GM18520 (cell line): ENCODE results near the gene TTLL5.

Experiments
- ATAC-seq: cut with Tn5 transposase; IDR thresholded peaks from one replicate; pipeline ENCODE4 v1.9.1; 2021; ENCODE audit not compliant: unreplicated experiment

The TTLL5 gene

GRCh38 chr14:75700295-75700694 lies 39.2 kb downstream of the TTLL5 start:
- ATAC-seq: no peak

- no peak for ATAC-seq
Observed at GRCh38 chr14:75702122-75702521, 41.1 kb downstream of the TTLL5 start.

GRCh38 chr14:75702616-75703261 lies 41.7 kb downstream of the TTLL5 start:
- ATAC-seq: no peak

DNA sequence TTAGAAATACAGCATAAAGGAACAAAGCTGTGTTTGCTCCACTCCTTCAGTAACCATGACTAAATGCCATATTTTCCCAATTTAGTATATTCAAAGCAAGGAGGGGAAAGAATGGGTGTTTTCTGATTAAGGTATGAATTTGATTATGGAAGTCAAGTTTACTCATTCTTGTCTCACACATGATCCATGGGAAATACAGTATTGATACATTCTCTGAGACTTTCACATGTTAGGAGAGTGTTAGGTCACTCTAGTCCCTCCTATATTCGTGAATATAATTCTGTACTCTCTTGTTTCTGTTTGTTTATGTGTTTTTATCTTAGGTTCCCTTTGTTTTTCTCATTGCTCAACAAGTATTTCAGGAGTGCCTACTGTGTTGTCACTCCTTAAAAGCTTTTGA lies 42.4 kb downstream of the TTLL5 start:
- ATAC-seq: no peak

GRCh38 chr14:75705014-75705413 lies 44.0 kb downstream of the TTLL5 start:
- no peak for ATAC-seq

DNA sequence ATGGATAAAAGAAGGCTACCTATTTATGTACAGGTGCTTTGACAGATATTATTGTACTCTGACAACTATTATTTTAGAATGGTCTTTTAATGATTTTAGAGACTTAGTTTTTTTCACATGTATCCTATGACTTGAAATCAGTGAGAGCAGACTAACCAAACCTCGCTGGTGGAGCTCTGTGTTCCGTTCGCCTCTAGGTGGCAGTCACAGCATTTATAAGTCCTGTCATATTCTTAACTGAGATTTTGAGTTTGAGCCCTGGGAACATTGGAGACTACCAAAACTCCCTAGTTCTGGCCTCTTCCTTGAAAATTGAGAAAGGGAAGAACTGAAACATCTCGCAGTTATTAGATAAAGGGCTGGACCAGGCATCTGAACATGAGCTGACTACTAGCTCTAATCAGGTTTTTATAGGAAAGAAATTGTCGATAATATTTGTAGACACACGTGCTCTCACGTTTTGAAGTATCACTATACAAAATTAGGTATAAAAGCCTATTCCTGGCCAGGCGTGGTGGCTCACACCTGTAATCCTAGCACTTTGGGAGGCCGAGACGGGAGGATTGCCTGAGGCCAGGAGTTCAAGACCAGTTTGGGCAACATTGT lies 48.3 kb downstream of the TTLL5 start:
- ATAC-seq: no peak

DNA sequence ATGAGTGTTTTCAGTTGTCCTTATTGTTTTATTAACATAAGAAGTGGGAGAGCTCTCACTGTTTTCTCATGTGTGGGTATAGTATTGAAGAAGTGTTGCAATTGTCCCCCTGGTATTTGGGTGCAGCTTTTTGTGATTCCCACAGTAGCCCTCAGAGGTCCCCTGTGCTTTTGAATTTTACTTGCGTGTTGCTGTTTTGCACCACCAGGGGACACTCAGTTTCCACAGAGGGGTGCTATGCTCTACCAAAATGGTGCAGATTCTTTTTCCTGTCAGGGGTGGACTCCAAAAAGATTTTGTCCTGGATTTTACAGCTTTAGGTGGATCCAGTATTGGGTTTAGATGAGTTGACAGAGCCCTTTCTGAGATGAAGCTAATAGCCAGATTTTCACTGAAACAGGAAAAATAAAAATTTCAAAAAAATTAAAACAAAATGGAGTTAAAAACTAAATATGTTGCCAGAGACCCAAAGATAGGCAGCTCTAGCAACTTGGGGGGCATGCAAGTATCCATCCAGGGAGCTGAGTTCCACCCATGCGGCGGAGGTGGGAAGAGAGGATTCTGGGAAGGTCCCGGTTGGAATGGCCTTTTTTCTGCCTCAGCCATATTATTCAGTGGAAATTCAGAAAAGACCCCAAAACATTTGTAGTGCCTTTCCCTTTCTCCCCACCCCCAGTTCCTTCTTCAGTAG lies 50.2 kb downstream of the TTLL5 start:
- no peak for ATAC-seq

- ATAC-seq: no peak
Observed at GRCh38 chr14:75711796-75712211, 50.8 kb downstream of the TTLL5 start.

- ATAC-seq: no peak
Observed at GRCh38 chr14:75714991-75715390, 53.9 kb downstream of the TTLL5 start.

- ATAC-seq: no peak
Observed at GRCh38 chr14:75715926-75716780, 55.1 kb downstream of the TTLL5 start.

DNA sequence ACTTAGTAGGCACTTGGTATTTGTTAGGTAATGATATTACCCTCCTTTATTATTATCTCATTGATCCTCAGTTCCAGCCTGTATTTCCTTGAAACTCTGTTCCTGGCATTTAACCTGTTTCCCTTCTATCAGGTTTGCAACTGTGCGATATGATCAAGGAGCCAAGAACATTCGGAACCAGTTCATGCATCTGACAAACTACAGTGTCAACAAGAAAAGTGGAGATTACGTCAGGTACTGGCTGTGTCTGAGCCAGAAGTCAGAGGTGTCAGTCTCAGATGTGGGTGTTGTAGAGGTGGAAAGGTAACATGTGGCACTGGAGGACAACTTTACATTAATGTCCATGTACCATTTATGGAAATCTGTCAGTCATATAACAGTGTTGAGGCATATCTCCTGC lies 56.7 kb downstream of the TTLL5 start:
- no peak for ATAC-seq

GRCh38 chr14:75718199-75718598 lies 57.2 kb downstream of the TTLL5 start:
- ATAC-seq: no peak

DNA sequence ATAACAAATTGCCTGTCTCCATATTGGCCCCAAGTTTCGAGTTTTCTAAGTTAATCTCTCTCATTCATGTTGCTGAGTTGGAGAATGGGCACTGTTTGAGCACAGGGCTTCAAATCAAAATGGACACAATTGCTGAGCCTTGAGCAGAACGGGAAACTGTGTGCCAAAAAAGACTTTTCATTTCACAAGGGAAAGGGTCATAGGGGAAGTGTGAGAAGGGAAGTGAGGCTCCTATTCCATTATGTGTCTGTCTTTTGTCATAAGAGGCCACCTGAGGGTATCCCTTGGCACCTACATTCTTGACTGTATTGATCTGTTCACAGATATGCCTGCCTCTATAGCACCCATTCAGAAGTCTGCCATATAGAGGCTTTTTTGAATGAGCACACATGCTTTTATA lies 59.1 kb downstream of the TTLL5 start:
- ATAC-seq: no peak

GRCh38 chr14:75720842-75721498 lies 59.9 kb downstream of the TTLL5 start:
- ATAC-seq: no peak

GRCh38 chr14:75723716-75724115 lies 62.7 kb downstream of the TTLL5 start:
- no peak for ATAC-seq

GRCh38 chr14:75724414-75725204 lies 63.6 kb downstream of the TTLL5 start:
- ATAC-seq: no peak

- ATAC-seq: no peak
Observed at GRCh38 chr14:75725481-75725880, 64.4 kb downstream of the TTLL5 start.

- no peak for ATAC-seq
Observed at GRCh38 chr14:75726321-75726720, 65.3 kb downstream of the TTLL5 start.

GRCh38 chr14:75727124-75727523 lies 66.1 kb downstream of the TTLL5 start:
- ATAC-seq: no peak

DNA sequence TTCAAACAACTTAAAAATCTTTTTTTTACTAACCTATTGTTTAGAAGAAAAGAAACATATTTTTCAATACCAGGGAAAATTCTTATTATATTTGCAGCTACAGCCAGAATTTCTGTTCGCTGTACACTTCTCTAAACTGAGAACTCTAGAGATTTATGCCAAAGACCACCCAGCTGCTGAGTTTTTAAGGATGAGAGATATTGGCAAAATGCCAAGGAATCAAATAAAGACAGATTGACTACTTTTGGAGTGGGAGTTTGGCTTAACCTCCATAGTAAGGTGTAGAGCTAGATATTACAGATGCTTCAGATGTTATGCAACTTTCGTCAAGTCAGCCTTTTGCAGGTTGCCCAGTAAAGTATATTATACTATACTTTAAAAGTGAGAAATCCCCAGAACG lies 71.8 kb downstream of the TTLL5 start:
- ATAC-seq: no peak
